A549 (cell line): ENCODE measurements around the gene YTHDC2. TPM values are rescaled to one million over a fixed set of nuclear protein-coding genes. Genes with fewer than 3 reads are reported as not detected.

Source experiments
- ATAC-seq, 2 experiments: fragments of 200-7000 bp in 1 of 2; fragments of >200 bp in 1 of 2; cut with Nextera tagmentation in 1 of 2; cut with Tn5 transposase in 1 of 2; 3 replicates each; pipeline versions ENCODE4 v1.8.0 to v1.9.1; 2018 to 2020; ENCODE audit warnings: mild to moderate bottlenecking in 1 of 2, moderate library complexity in 1 of 2
- CTCF ChIA-PET: fragments of 300-600 bp; sonication (Branson Sonifier 250); formaldehyde crosslinking; extraction: SDS; loops from one replicate; lab custom pipeline; 2021; ENCODE audit warnings: antibody characterized with exemption, inconsistent platforms; lab: Yijun Ruan, JAX
- POLR2A ChIA-PET: fragments of 350-600 bp; formaldehyde crosslinking; extraction: SDS; loops from one replicate; lab custom pipeline; 2021; ENCODE audit warnings: antibody characterized with exemption, inconsistent platforms; lab: Yijun Ruan, JAX
- DNase-seq, 2 experiments: peaks; one replicate each; pipeline versions ENCODE4 v3.0.0 to v3.0.0-alpha.2; 2011 to 2016; ENCODE audit warnings: low read depth in 1 of 2, low spot score in 1 of 2
- FAIRE-seq: peaks from 2 replicates; lab custom pipeline; 2011; peaks lifted over from hg19 to GRCh38; lab: Jason Lieb, UNC
- H3K27ac ChIP-seq, 2 experiments: fragments of >200 bp; sonication (Bioruptor Twin); formaldehyde crosslinking; 3 replicates each; pipeline ENCODE4 v1.5.1; 2016 to 2017
- H3K4me1 ChIP-seq: fragments of >200 bp; sonication (Bioruptor Twin); formaldehyde crosslinking; 3 replicates; pipeline ENCODE4 v1.6.1; 2016
- H3K4me2 ChIP-seq: fragments of >200 bp; sonication (Bioruptor Twin); formaldehyde crosslinking; 3 replicates; pipeline ENCODE4 v1.6.1; 2016
- H3K4me3 ChIP-seq: fragments of >200 bp; sonication (Bioruptor Twin); formaldehyde crosslinking; 3 replicates; pipeline ENCODE4 v1.5.1; 2016
- H3K9me3 ChIP-seq: fragments of >200 bp; sonication (Bioruptor Twin); formaldehyde crosslinking; 3 replicates; pipeline ENCODE4 v1.6.1; 2016
- BHLHE40 ChIP-seq: IDR thresholded peaks from 2 replicates; pipeline ENCODE4 v1.6.1; 2012; ENCODE audit warnings: low read depth, low read length, inconsistent platforms
- CBX2 ChIP-seq: fragments of 200-600 bp; sonication (generic); IDR thresholded peaks from 2 replicates; pipeline ENCODE4 v1.6.1; 2016; ENCODE audit warnings: low read depth, mild to moderate bottlenecking, borderline replicate concordance
- CHD2 ChIP-seq: fragments of 150-350 bp; IDR thresholded peaks from 2 replicates; pipeline ENCODE4 v1.6.1; 2014; ENCODE audit warnings: low read length; ENCODE audit not compliant: partially characterized antibody
- CHD4 ChIP-seq: fragments of 200-600 bp; sonication (generic); IDR thresholded peaks from 2 replicates; pipeline ENCODE4 v1.6.1; 2016; ENCODE audit warnings: antibody characterized with exemption, mild to moderate bottlenecking, borderline replicate concordance
- EP300 ChIP-seq, 2 experiments: fragments of >200 bp; sonication (Bioruptor Twin); formaldehyde crosslinking; IDR thresholded peaks; 2 replicates in 1 of 2; 3 replicates in 1 of 2; pipeline ENCODE4 v1.6.1; 2016 to 2017
- ESRRA ChIP-seq: fragments of 150-350 bp; IDR thresholded peaks from 2 replicates; pipeline ENCODE4 v1.6.1; 2014; ENCODE audit warnings: mild to moderate bottlenecking, low read length, borderline replicate concordance
- GATA3 ChIP-seq: IDR thresholded peaks from 2 replicates; pipeline ENCODE4 v1.6.1; 2012; ENCODE audit warnings: borderline replicate concordance
- HOXA7 ChIP-seq: fragments of 250-450 bp; sonication (Bioruptor Pico); IDR thresholded peaks from 2 replicates; pipeline ENCODE4 v1.5.0; 2020; ENCODE audit warnings: mild to moderate bottlenecking, moderate library complexity
- HOXB13 ChIP-seq: fragments of 250-450 bp; sonication (Bioruptor Pico); IDR thresholded peaks from 2 replicates; pipeline ENCODE4 v1.5.0; 2020; ENCODE audit warnings: low read depth, mild to moderate bottlenecking, moderate library complexity
- JUN ChIP-seq, 2 experiments: fragments of >200 bp; sonication (Bioruptor Twin); formaldehyde crosslinking; IDR thresholded peaks; 2 replicates in 1 of 2; 3 replicates in 1 of 2; pipeline ENCODE4 v1.6.1; 2016 to 2017
- KDM1A ChIP-seq: fragments of 200-600 bp; sonication (generic); IDR thresholded peaks from 2 replicates; pipeline ENCODE4 v1.6.1; 2016; ENCODE audit warnings: low read depth, mild to moderate bottlenecking
- KDM5A ChIP-seq: fragments of 200-600 bp; sonication (generic); IDR thresholded peaks from 2 replicates; pipeline ENCODE4 v1.6.1; 2016; ENCODE audit warnings: antibody characterized with exemption, mild to moderate bottlenecking
- NR3C1 ChIP-seq: fragments of >200 bp; sonication (Bioruptor Twin); formaldehyde crosslinking; IDR thresholded peaks from 3 replicates; pipeline ENCODE4 v1.6.1; 2017
- PHF8 ChIP-seq: fragments of 200-600 bp; sonication (generic); IDR thresholded peaks from 2 replicates; pipeline ENCODE4 v1.6.1; 2016; ENCODE audit warnings: low read depth, mild to moderate bottlenecking, antibody characterized with exemption, moderate library complexity, borderline replicate concordance
- POLR2A ChIP-seq: IDR thresholded peaks from 2 replicates; pipeline ENCODE4 v1.6.1; 2012; ENCODE audit warnings: mild to moderate bottlenecking, low read length
- POLR2AphosphoS2 ChIP-seq: conservative IDR thresholded peaks from 2 replicates; pipeline ENCODE4 v1.6.1; 2012; ENCODE audit warnings: low read length, improper control_type of control experiment, inconsistent platforms
- RAD21 ChIP-seq, 2 experiments: fragments of >200 bp in 1 of 2; sonication (Bioruptor Twin) in 1 of 2; formaldehyde crosslinking in 1 of 2; IDR thresholded peaks in 1 of 2; conservative IDR thresholded peaks in 1 of 2; 2 replicates in 1 of 2; 3 replicates in 1 of 2; pipeline ENCODE4 v1.6.1; 2012 to 2018; ENCODE audit warnings: inconsistent platforms in 1 of 2
- RFX5 ChIP-seq: fragments of 450-650 bp; IDR thresholded peaks from 2 replicates; pipeline ENCODE4 v1.7.1; 2014; ENCODE audit warnings: antibody characterized with exemption, mild to moderate bottlenecking, moderate library complexity
- RNF2 ChIP-seq: fragments of 200-600 bp; sonication (generic); IDR thresholded peaks from 2 replicates; pipeline ENCODE4 v1.6.1; 2016; ENCODE audit warnings: low read depth, mild to moderate bottlenecking, antibody characterized with exemption, moderate library complexity, borderline replicate concordance
- SMC3 ChIP-seq: fragments of >200 bp; sonication (Bioruptor Twin); formaldehyde crosslinking; IDR thresholded peaks from 3 replicates; pipeline ENCODE4 v1.6.1; 2018; ENCODE audit warnings: inconsistent platforms
- TFCP2L1 ChIP-seq: fragments of 250-450 bp; sonication (Bioruptor Pico); IDR thresholded peaks from 2 replicates; pipeline ENCODE4 v1.5.0; 2021; ENCODE audit warnings: mild to moderate bottlenecking
- ZC3H11A ChIP-seq: fragments of 450-650 bp; IDR thresholded peaks from 2 replicates; pipeline ENCODE4 v1.6.1; 2014; ENCODE audit warnings: antibody characterized with exemption, mild to moderate bottlenecking
- ZNF302 ChIP-seq: fragments of 250-450 bp; sonication (Bioruptor Pico); IDR thresholded peaks from 2 replicates; pipeline ENCODE4 v1.9.0; 2021; ENCODE audit warnings: inconsistent platforms, mild to moderate bottlenecking, moderate library complexity
- WGBS: methylation state at CpG from one replicate; pipeline ENCODE4 v1.1.6; 2017; ENCODE audit errors: missing lambda C conversion rate; 5-methylcytosine and 5-hydroxymethylcytosine counted together
- polyA plus RNA-seq, 4 experiments: library from polyadenylated mRNA; depleted of rRNA in 3 of 4; stranded (reverse); fragments of >200 nt; fragmentation: RNase III in 1 of 4; extraction: RNeasy Plus Mini Kit Qiagen cat#74134 plus additional on column Dnase treatment in 1 of 4; gene quantifications; 2 replicates in 3 of 4; 3 replicates in 1 of 4; pipeline ENCODE4 v1.2.3, GENCODE V29; 2011 to 2017
- TF ChIP-seq, protein P1 (sequence below): IDR thresholded peaks from 2 replicates; pipeline ENCODE4 v1.6.1; 2012
- TF ChIP-seq, protein P2 (sequence below): fragments of 450-650 bp; IDR thresholded peaks from 2 replicates; pipeline ENCODE4 v1.6.1; 2014; ENCODE audit warnings: antibody characterized with exemption
- TF ChIP-seq, protein P3 (sequence below): fragments of >200 bp; sonication (Bioruptor Twin); formaldehyde crosslinking; IDR thresholded peaks from 3 replicates; pipeline ENCODE4 v1.5.1; 2016
- TF ChIP-seq, protein P4 (sequence below): IDR thresholded peaks from 2 replicates; pipeline ENCODE4 v1.6.1; 2012; ENCODE audit warnings: low read depth, borderline replicate concordance

Gene YTHDC2
- polyA plus RNA-seq, 2 of the 4 experiments (the other 2 are of a cell fraction): 16.4 to 19.0 TPM

DNA sequence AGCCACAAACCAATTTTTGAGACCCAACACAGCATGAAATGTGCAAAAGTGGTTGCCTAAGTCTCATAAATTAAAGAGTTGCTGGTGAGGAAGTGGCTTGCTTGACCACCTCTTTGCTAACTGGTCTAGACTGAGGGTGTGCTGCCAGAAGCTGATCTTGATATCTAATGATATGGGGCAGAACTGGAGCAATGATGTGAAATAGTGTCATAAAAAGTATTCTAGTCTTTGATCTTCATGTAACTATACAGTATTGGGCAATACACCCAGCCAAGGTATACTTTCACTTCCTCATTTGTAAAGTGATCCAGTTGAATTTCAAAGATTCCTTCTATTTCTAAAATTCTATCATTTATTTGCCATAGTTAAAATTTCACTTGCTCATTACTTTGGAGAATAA is 5.9 kb upstream of the YTHDC2 start:
- TF ChIP-seq NR3C1 (no peak), ESRRA (no peak), POLR2A (no peak), CHD2 (no peak), KDM1A (no peak), TFCP2L1 (no peak), RFX5 (no peak), POLR2AphosphoS2 (no peak), CBX2 (no peak), KDM5A (no peak), HOXA7 (CRISPR knock-in tag) (no peak), JUN (IDR thresholded peaks at IDR 0.05) (no peak), RNF2 (no peak)
- TF ChIP-seq, protein P1, sequence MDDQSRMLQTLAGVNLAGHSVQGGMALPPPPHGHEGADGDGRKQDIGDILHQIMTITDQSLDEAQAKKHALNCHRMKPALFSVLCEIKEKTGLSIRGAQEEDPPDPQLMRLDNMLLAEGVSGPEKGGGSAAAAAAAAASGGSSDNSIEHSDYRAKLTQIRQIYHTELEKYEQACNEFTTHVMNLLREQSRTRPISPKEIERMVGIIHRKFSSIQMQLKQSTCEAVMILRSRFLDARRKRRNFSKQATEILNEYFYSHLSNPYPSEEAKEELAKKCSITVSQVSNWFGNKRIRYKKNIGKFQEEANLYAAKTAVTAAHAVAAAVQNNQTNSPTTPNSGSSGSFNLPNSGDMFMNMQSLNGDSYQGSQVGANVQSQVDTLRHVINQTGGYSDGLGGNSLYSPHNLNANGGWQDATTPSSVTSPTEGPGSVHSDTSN: no peak
- FAIRE-seq (no peak), DNase-seq (no peak), ATAC-seq (no peak)
- H3K4me1 ChIP-seq: no peaks in the 10 kb centered on the region
- ChIA-PET POLR2A (no interaction called here), CTCF (interaction anchor here (0.7 to 1.0 kb wide), 2 partner anchors 128 to 512 kb away, joined by 5 to 6 read pairs; no protein-coding TSS in a partner anchor)
- H3K27ac ChIP-seq: no peak overlapping the region
- H3K4me3 ChIP-seq: no peak overlapping the region
- no peaks in the 10 kb centered on the region for H3K9me3 ChIP-seq
- no peak overlapping the region for H3K4me2 ChIP-seq

DNA sequence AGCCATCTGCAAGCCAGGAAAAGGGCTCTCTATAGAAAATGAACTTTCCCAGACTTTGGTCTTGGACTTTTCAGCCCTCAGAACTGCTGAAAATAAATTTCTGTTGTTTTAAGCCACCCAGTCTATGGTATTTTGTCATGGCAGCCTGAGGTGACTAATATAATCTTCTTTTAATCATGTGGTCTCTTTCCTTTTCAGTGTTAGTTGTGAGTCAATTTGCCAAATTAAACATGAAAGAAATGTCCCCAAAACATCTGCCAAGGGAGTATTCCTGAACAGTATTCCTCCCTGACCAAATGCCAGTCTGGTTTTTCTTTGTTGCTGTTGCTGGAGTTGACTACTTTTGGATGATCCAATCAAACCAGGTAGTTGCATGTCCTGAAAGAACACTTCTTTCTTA is 4.7 kb upstream of the YTHDC2 start:
- no peak for TF ChIP-seq KDM1A
- TF ChIP-seq, all 56 proteins: peak for 0
- FAIRE-seq (no peak), ATAC-seq (no peak), DNase-seq (no peak)
- Histone ChIP-seq H3K4me1 (no peaks in the 10 kb centered on the region), H3K4me2 (no peak overlapping the region), H3K4me3 (no peak overlapping the region), H3K9me3 (no peaks in the 10 kb centered on the region), H3K27ac (no peak overlapping the region)
- CTCF ChIA-PET: interaction anchor here (0.7 kb wide), 1 partner anchor 129 kb away, joined by 3 read pairs; no protein-coding TSS in a partner anchor
- POLR2A ChIA-PET: no interaction called here

DNA sequence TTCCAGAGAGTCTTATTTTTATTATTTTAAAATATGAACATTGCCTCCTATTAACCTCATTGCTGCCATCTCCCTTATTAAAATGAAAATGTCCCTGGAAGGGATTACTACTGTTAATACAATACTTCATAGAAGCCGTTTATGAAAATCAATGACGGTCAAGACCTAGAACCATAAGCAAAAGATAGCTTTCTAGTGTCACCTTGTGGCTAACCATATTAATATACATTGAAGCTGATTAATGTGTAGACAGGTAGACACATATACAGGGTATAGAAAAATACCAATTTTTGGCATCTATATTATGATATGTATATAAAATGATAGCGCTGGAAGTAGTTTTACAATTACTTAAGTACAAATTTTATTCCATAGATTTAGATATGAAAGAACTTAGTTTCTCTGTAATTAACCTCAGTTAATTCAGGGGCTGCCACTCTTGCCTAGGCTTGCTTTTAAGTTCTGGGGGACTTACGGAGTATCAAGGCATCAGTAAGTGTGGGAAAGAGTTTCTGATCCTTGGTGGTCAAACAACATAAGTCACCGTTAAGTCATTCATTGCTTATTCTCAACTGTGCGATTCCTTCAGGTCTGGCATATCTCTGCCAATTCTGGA is 2.5 kb upstream of the YTHDC2 start:
- no peaks in the 10 kb centered on the region for H3K9me3 ChIP-seq
- no peak for FAIRE-seq

More for the DNA sequence above, 2.5 kb upstream of the YTHDC2 start:
- ChIA-PET POLR2A (interaction anchor here (1.8 kb wide), 1 partner anchor 535 kb away, joined by 4 read pairs; the partner anchor contains the start of gene DCP2), CTCF (interaction anchor here (0.7 to 2.8 kb wide), 19 partner anchors 9 to 965 kb away, joined by 3 to 36 read pairs (median 7); partner anchors contain the start of gene MCC)
- Histone ChIP-seq H3K27ac (no peak overlapping the region), H3K4me3 (no peak overlapping the region), H3K4me2 (no peak overlapping the region), H3K4me1 (peaks cover 13% of the 10 kb centered on the region; the same call in 2 of the 3 replicates)
- WGBS: 32% methylated on average over 6 of the region's 6 CpGs
- DNase-seq: peak in 1 of 2 experiments; percentile 47
- ATAC-seq: peak in 1 of 2 experiments; percentile 37; a peak in 3 of 6 replicates
- TF ChIP-seq HOXB13 (CRISPR knock-in tag) (no peak), CHD4 (no peak), GATA3 (no peak), EP300 (IDR thresholded peaks at IDR 0.05) (no peak), BHLHE40 (no peak), POLR2A (no peak), RNF2 (no peak), ZNF302 (CRISPR knock-in tag) (no peak), RAD21 (conservative IDR thresholded peaks at IDR 0.05 in 1 of 2, IDR thresholded peaks at IDR 0.05 in 1 of 2) (peak; percentile 75 to 77), HOXA7 (CRISPR knock-in tag) (no peak), PHF8 (no peak), SMC3 (peak; percentile 68; the same call in 2 of the 3 replicates), ZC3H11A (no peak)
- TF ChIP-seq, protein P2, sequence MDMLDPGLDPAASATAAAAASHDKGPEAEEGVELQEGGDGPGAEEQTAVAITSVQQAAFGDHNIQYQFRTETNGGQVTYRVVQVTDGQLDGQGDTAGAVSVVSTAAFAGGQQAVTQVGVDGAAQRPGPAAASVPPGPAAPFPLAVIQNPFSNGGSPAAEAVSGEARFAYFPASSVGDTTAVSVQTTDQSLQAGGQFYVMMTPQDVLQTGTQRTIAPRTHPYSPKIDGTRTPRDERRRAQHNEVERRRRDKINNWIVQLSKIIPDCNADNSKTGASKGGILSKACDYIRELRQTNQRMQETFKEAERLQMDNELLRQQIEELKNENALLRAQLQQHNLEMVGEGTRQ: no peak
- TF ChIP-seq, protein P3, sequence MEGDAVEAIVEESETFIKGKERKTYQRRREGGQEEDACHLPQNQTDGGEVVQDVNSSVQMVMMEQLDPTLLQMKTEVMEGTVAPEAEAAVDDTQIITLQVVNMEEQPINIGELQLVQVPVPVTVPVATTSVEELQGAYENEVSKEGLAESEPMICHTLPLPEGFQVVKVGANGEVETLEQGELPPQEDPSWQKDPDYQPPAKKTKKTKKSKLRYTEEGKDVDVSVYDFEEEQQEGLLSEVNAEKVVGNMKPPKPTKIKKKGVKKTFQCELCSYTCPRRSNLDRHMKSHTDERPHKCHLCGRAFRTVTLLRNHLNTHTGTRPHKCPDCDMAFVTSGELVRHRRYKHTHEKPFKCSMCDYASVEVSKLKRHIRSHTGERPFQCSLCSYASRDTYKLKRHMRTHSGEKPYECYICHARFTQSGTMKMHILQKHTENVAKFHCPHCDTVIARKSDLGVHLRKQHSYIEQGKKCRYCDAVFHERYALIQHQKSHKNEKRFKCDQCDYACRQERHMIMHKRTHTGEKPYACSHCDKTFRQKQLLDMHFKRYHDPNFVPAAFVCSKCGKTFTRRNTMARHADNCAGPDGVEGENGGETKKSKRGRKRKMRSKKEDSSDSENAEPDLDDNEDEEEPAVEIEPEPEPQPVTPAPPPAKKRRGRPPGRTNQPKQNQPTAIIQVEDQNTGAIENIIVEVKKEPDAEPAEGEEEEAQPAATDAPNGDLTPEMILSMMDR: peak; percentile 65
- TF ChIP-seq, protein P4, sequence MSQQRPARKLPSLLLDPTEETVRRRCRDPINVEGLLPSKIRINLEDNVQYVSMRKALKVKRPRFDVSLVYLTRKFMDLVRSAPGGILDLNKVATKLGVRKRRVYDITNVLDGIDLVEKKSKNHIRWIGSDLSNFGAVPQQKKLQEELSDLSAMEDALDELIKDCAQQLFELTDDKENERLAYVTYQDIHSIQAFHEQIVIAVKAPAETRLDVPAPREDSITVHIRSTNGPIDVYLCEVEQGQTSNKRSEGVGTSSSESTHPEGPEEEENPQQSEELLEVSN: no peak
